Lower leg skin (tissue), 3 donors: ENCODE data around the gene DOCK3.

Experiments used
- POLR2A ChIP-seq, 2 donors: fragments of 450-650 bp; IDR thresholded peaks; one replicate each; pipeline ENCODE4 v1.6.1; 2016 to 2017; ENCODE audit warnings: antibody characterized with exemption in 2 of 2, mild to moderate bottlenecking in 1 of 2, moderate library complexity in 1 of 2
- TF ChIP-seq, protein P1 (sequence below), 3 donors: fragments of 450-650 bp; IDR thresholded peaks; one replicate each; pipeline ENCODE4 v1.5.1; 2016; ENCODE audit warnings: antibody characterized with exemption in 3 of 3, mild to moderate bottlenecking in 3 of 3, moderate library complexity in 2 of 3

GRCh38 chr3:51353691-51354090 lies 679.0 kb downstream of the DOCK3 start:
- TF ChIP-seq, protein P1, sequence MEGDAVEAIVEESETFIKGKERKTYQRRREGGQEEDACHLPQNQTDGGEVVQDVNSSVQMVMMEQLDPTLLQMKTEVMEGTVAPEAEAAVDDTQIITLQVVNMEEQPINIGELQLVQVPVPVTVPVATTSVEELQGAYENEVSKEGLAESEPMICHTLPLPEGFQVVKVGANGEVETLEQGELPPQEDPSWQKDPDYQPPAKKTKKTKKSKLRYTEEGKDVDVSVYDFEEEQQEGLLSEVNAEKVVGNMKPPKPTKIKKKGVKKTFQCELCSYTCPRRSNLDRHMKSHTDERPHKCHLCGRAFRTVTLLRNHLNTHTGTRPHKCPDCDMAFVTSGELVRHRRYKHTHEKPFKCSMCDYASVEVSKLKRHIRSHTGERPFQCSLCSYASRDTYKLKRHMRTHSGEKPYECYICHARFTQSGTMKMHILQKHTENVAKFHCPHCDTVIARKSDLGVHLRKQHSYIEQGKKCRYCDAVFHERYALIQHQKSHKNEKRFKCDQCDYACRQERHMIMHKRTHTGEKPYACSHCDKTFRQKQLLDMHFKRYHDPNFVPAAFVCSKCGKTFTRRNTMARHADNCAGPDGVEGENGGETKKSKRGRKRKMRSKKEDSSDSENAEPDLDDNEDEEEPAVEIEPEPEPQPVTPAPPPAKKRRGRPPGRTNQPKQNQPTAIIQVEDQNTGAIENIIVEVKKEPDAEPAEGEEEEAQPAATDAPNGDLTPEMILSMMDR (IDR thresholded peaks at IDR 0.05): no peak
- no peak for TF ChIP-seq POLR2A (IDR thresholded peaks at IDR 0.05)
